Skeletal muscle cell (primary cell): ENCODE results near the gene PPM1N.
A peak's percentile ranks its signal among the peaks of the same experiment; 100 is the strongest.

Source experiments
- DNase-seq: peaks from one replicate; pipeline ENCODE4 v3.0.0-alpha.2; 2010; ENCODE audit warnings: low read depth
- H3K4me3 ChIP-seq: 2 replicates; pipeline ENCODE4 v1.5.1; 2011; ENCODE audit warnings: low read depth, mild to moderate bottlenecking, control low read depth, low read length, moderate library complexity

Gene PPM1N

DNA sequence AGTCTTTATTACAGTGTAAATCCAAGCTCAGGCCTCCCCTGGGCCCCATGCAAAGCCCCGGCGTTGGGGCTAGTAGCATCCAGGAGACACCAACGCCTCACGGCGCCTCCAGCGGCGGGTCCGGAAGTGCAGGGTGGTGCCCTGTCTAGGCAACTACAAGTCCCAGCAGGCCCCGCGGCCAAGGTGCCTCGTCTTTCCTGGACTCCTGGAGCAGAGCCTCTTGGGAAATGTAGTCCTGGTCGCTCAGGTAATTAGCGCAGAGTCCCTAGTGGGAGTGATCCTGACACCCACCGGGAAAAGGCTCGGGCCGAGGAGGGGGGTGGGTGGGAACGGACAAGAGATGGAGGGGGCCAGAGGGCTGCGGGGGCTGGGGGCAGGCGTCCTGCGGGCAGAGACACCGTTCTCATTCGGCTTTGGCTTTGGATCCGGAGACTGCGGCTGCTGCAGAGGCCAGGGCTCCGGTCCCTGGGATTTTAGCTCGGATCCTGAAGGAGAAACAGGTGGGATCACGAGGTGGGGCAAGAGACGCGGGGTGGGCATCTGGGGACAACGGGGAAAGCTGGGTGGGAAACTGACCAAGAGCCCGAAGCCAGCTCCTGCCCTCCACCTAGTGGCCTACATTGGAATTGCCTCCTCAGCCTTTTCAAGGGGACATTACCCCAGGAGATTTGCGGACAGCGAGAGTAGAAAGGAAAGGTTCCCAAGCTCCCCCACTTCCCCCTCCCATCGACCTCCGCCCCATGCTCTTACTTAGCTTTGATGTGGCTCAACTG is 12.8 kb upstream of the PPM1N start:
- H3K4me3 ChIP-seq, result peak overlapping the region; percentile 62
- DNase-seq, result peak; percentile 77

DNA sequence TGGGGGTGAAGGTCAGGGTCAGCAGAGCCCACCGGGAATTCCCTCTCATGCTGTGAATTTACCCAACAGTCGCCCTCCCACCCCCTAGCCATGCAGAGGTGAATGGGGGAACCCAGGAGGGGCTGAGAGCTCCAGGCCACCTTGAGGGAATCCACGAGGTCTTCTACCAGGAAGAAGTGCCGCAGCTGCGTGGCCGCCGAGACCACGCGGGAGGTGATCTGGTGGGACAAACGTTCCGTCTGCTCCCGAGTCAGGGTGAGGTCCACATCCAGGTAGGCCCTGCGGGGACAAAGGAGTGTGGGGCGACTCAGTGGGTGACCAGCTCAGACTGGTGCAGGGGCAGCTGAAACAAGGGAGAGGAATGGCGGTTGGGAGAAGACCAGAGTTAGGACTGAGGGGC is 9.5 kb upstream of the PPM1N start:
- no peak overlapping the region for H3K4me3 ChIP-seq
- no peak for DNase-seq

DNA sequence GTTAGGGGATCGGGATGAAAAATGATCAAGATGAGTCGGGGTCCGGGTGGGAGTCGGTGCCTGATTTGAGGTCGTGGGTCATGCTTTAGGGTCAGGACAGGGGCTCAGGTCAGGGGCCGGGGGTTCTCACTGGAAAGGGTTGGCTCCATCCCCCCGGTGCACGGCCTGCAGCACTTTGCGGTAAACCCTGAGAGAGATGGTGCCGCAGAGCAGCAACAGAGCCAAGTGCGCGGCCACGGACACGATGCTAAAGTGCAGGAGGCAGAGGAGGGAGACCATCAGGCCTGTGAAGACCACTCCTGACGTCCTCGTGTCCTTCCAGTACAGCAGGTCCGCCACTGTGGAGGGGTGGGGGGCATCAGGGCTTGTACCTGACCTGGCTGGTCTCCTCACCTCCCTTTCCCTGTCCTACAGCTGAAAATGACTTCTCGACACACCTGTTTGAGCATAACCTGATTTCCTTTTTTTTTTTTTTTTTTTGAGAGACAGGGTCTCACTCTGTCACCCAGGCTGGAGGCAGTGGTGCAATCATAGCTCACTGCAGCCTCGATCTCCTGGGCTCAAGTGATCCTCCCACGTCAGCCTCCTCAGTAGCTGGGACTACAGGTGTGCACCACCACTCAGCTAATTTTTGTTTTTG is 8.9 kb upstream of the PPM1N start:
- H3K4me3 ChIP-seq, result no peak overlapping the region
- no peak for DNase-seq

DNA sequence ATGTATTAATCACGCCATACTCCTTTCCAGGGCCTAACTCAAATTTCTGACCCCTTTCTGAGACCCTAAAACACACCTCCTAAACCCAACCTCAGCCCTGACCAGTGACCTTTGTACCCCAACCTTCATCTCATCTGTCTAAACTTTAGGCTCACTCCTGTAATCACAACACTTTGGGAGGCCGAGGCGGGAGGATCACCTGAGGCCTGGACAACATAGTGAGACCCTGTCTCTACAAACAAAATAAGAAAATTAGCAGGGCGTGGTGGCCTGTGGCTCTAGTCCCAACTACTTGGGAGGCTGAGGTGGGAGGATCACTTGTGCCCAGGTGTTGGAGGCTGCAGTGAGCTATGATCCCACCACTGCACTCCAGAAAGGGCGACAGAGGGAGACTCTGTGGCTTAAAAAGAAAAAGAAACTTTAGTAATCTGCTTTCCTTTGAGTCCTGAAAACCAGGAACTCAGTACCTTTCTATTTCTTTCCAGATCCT is 6.1 kb upstream of the PPM1N start:
- no peak for DNase-seq
- H3K4me3 ChIP-seq, result peak overlapping the region; percentile 63

DNA sequence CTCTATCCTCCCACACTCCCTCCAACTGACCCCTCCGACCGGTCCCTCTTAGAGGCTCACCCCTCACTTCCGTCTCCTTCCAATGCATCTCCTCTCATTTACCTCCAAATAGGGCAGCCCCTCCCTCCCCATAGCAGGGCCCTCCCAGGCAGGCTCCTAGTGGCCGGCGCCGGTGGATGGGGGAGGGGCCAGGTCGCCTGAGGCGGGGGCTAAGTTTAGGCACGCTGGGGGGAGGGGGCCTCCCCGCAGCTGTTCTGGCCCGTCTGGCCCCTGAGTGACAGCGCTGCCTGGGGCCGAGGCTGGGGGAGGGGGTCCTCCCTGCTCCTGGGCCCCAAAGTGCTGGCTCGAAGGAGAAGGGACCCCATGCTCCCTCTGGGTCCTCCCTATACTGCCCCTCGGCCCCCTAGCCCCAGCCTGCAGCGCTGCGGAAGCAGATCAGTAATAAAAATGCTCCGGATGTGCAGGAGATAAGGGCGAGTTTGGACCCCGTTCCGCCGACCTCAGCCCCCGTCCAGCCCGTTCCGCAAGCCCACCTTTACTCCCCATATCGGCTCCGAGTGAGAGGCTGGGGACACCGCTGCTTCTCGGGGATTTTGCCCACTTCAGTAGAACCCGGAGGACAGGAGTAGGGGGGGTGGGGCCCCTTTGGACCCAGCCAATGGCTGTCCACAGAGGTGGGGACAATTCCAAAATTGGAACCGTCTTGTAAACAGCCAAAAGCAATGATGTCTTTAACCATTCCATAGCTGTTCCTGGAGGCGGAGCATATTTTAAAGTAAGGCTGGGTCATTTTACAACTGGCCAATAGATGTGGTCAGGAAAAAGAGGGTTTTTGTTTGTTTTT is 5.4 kb upstream of the PPM1N start:
- H3K4me3 ChIP-seq, result peak overlapping the region; percentile 63
- no peak for DNase-seq

DNA sequence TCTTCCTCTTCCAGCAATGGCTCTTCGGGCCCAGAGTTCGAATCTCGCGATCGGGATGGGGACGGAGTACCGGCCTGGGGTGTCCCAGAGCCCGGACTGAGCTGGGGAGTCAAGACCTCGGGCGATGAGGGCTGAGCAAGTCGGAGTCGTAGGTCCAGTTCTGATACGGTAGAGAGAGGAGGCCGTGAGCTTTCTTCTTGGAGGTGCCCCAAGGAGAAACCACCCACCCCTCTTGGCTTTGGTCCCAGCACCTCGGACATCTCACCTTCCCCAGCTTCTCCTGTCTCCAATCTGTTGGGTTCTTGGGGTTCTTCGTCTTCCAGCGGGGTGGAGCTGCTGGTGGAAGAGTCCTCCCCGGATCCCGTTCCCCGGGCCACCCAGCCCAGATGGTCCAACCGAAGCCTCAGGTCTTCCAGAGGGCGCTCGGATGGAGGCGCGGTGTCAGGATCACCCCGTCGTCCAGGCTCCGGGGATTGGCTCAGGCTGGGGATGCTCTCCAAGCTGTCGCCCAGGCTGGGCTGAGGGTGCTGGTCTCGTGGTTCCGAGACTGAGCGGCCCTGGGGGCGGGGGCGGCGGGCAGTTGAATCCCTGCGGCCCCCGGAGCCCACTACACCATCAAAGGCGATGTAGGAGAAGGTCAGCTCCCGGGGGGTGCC is 3.9 kb upstream of the PPM1N start:
- DNase-seq, result no peak
- H3K4me3 ChIP-seq, result no peak overlapping the region

DNA sequence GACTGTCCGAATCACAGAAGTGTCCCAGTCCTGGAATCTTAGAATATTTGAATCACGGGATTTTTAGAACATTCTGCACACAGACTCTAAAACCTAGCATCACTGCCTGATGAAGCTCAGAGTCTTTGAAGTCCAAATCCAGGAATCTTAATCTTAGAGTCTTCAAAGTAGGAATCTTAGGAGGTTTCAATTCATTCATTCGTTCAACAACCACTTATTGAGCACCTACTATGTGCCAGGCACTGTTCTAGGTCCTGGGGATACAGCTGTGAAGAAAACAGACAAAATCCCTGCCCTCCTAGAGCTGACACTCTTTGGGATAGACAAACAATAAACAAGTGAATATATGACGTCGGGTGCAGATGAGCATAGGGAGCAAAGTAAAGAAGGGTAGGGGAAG is 3.1 kb upstream of the PPM1N start:
- DNase-seq, result no peak
- H3K4me3 ChIP-seq, result no peak overlapping the region

DNA sequence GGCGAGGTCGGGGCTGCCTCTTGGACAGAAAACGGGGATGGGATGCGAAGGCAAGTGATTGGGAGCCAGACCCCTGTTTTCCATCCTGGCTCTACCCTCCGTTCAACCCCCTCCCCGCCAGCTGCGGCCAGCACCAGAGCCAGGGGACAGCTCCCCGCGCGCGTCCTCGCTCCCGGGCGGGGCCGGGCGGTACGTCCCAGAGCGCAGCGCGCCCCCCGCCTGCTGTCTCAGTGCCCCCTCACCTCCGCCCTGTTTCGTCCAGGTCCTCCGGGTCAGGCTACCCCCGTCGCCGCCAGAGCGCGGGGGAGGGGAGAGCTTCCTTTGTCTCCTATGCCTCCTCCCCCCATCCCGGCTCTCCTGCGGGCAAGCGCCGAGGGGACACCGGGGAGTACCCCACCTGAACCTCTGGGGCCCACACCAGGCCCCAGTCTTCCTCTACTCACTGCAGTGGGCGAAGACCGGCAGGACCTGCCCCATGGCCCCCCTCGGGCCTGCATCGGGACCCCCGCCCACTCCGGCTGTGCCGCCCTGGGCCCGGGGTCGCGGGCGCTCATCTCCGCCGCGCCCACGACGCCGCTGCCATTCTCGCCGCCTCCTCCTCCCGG is 1.8 kb upstream of the PPM1N start:
- DNase-seq, result no peak
- H3K4me3 ChIP-seq, result peak overlapping the region; percentile 84

DNA sequence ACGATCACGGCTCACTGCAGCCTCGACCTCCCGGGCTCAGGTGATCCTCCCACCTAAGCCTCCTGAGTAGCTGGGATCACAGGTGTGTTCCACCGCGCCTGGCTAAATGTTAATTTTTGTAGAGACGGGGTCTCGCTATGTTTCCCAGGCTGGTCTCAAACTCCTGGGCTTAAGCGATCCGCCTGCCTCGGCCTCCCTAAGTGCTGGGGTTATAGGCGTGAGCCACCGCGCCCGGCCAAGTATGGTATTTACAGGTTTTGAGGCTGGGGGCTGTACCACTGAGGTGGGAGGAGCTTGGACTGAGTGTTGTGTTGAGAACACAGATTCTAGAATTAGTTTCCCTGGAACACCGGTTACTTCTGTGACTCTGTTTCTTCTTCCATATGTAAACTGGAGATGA is 452 bp upstream of the PPM1N start:
- H3K4me3 ChIP-seq, result no peak overlapping the region
- DNase-seq, result no peak

DNA sequence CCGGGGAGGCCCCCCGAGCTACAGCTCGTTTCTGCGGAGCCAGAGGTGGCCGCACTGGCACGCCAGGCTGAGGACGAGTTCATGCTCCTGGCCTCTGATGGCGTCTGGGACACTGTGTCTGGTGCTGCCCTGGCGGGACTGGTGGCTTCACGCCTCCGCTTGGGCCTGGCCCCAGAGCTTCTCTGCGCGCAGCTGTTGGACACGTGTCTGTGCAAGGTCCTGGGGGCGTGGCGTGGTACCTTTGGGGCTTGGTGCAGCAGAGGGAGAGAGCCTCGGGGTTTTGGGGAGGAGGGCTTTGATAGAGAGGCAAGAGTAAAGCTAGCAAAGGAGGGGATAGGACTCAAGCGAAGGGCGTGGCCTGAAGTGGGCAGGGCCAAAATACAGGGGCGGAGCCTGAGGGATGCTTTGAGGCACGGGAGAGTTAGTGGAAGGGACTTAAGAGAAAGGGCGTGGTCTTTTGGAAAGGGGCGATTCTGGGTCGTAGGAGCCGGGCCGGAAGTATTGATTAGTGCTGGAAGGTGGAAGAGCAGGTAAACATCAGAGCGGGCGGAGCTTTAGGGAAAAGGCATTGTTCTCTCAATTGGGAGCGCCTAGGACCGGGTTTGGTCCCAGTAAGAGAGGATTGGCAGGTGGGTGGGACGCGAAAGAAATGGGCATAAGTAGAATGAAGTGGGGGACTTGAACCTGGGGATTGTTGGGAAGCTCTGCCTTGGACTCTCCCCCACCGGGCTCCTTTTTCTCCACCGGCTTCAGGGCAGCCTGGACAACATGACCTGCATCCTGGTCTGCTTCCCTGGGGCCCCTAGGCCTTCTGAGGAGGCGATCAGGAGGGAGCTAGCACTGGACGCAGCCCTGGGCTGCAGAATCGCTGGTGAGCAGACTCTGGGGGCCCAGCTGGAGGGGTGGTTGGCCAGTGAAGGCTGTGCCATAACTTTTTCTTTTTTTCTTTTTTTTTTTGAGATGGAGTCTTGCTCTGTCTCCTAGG is 1.2 kb downstream of the PPM1N start:
- no peak for DNase-seq
- H3K4me3 ChIP-seq, result peak overlapping the region; percentile 27

DNA sequence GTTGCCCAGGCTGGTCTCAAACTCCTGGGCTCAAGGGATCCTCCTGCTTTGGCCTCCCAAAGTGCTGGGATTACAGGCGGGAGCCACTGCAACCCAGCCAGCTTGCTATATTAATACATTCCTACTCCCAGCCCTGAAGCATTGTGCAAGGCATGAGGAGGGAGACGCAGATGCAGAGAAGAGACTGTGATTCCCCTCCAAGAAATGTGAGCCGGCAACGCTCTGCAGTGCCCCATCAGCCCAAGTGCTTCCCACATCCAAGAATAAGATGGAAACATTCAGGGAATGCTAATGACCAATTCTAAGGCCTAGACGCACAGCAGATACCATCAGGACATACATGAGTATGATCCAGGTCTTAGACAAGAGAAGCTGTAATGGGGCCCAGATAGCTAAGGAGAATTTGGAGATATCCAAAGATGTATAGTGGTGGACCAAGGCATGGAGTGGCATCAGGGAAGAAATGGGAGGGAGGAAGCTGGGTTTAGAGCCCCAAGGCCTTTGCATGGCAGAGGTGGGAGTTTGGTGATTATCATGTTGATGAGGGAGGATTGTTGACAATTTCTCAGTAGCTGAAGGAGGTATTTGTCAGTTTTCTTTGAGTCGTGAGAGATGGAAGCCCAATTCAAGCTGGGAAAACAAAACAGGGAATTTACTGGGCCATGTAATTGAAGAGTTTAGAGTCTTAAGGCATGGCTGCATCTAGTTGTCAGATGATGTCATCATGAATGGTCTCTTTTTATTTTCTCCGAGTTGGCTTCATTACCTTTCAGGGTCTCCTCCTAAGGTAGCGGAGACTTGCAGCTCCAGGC is 2.9 kb downstream of the PPM1N start:
- no peak for DNase-seq
- H3K4me3 ChIP-seq, result no peak overlapping the region

DNA sequence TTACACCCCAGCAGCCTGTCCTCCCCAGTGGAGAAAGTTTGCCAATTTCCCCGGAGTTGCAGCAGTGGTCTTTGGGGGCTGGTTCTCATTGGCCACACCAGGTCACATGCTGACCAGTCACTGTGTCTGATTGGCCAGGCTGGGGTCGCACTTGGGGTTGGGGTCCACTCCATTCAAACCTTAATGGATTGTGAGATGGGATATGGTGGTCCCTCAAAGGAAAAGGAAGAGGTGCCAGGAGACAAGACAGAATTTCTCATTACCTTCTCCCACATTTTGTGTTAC is 3.4 kb downstream of the PPM1N start:
- H3K4me3 ChIP-seq, result no peak overlapping the region
- DNase-seq, result no peak

DNA sequence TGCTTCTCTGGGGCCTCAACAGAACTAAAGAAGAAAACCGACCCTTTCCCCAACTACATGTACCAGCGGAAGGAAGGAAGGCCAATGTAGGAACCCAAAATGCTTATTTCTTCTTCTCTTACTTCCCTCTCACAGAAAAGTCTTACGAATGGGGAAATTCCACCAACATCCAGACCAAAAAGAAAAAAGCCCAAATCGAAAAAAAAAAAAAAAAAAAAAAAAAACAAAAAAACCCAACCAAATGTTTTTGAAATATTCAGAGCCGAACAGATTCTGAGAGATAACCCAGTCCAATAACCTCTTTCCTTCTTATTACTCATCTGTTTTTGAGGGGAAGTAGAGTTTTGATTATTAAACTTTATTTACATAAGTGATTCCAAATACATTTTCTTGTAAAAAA is 3.9 kb downstream of the PPM1N start:
- no peak overlapping the region for H3K4me3 ChIP-seq
- no peak for DNase-seq

DNA sequence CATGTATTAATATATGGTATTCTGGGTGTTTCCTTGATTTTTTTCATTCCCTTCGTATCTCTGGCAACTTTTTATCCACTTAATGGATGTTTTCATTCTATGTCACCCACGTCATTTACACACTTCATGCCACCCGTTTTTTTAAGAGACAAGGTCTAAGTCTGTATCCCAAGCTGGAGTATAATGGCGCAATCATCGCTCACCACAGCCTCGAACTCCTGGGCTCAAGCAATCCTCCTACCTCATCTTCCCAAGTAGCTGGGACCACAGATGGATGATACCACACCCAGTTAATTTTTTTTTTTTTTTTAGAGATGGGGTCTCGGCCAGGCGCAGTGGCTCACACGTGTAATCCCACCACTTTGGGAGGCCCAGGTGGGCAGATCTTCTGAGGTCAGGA is 5.7 kb downstream of the PPM1N start:
- no peak overlapping the region for H3K4me3 ChIP-seq
- no peak for DNase-seq

DNA sequence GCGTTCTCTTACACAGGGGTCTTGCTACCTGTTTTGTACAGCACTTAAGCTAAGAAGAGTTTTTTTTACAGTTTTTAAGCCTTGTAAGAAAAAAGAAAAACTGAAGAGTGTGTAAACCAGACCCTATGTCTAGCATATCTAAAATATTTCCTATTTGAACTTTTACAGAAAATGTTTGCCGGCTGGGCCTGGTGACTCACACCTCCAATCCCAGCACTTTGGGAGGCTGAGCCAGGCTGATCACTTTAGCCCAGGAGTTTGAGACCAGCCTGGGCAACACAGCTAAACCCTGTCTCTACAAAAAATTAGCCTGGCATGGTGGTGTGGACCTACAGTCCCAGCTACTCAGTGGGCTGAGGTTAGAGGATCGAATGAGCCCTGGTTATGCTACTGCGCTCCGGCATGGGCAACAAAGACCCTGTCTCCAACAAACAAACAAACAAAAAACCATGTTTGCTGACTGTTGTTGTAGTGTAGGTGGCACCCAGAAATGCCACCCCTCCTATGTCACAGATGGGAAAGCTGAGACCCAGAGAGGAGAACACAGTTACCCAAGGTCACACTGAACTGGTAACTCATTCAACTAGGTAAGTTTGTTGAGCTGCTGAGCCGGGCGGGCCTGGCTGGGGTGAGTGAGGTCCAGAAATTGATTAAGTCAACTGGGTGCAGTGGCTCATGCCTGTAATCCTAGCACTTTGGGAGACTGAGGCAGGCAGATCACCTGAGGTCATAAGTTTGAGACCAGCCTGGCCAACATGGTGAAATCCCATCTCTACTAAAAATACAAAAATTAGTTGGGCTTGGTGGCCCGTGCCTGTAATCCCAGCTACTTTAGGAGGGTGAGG is 7.1 kb downstream of the PPM1N start:
- no peak for DNase-seq
- H3K4me3 ChIP-seq, result no peak overlapping the region

DNA sequence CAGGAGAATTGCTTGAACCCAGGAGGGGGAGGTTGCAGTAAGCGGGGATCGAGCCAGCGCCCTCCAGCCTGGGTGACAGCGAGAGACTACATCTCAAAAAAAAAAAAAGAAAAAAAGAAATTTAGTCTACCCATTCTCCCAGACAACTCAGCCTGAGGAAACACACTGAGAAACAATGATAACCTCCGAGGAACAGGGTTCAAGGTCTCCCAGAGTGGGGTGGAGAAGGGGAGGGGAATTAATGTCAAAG is 7.7 kb downstream of the PPM1N start:
- H3K4me3 ChIP-seq, result peak overlapping the region; percentile 99
- no peak for DNase-seq
